Measurements from ENCODE around the gene SLC6A2. TPM values are rescaled to one million over a fixed set of nuclear protein-coding genes. Genes with fewer than 3 reads are reported as not detected.

SLC6A2 gene
- total and polyA plus RNA-seq, 2 of the 13 experiments (the other 11 are each of a cell fraction or from before 2014, with no cell fraction given), result 0.62 to 0.66 TPM

DNA sequence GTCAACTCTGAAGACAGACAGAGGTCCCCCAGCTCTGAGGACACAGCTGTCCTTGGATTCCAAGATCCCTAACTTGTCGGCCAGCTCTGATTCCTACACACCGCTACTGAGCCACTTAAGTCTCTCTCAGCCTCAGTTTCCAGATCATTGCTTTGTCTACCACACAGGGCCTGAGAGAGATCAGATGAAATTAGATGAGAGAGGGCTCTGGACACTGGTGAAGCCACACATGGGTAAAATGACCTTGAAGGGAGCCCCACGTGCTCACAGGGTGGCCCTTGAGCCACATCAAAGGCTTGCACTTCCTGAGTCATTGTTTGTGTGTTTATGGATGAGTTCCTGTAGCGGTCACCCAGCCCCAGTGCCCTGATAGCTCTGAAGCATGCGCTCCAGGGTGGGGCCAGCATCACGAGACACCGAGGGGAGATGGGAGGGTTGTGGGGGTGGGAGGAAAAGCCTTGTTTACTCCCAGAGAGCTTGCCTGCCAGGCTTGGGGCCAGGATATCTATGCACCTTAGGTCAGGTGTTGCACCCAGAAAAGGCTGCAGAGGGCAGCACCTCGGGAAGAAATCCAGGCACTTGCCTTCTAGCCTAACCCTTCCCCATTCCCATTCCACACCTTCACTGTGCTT is 32.7 kb upstream of the SLC6A2 start (continued):
- no peak for TF ChIP-seq ZNF850 (CRISPR knock-in tag; conservative IDR thresholded peaks at IDR 0.05)
- TF ChIP-seq NR2C2 (CRISPR knock-in tag; IDR thresholded peaks at IDR 0.05; ENCODE audit: borderline replicate concordance), result peak; percentile 90
- peak; percentile 87; the same call in 1 of the 2 replicates for TF ChIP-seq RFXAP (CRISPR knock-in tag; IDR thresholded peaks at IDR 0.05; ENCODE audit: borderline replicate concordance)
- no peak for TF ChIP-seq CENPT (CRISPR knock-in tag; IDR thresholded peaks at IDR 0.05; ENCODE audit: low read depth)
- no peak for TF ChIP-seq CHCHD3 (CRISPR knock-in tag; IDR thresholded peaks at IDR 0.05)
- TF ChIP-seq ZNF10 (CRISPR knock-in tag; IDR thresholded peaks at IDR 0.05; ENCODE audit: borderline replicate concordance, low read depth), result no peak
- TF ChIP-seq ZNF746 (CRISPR knock-in tag; IDR thresholded peaks at IDR 0.05), result peak; percentile 96
- TF ChIP-seq SSRP1 (CRISPR knock-in tag; IDR thresholded peaks at IDR 0.05), result 0 out of 2 replicates have a peak, but pooled peaks have one; percentile 38
- TF ChIP-seq ZNF451 (CRISPR knock-in tag; IDR thresholded peaks at IDR 0.05), result peak; percentile 55; the same call in 1 of the 2 replicates
- peak; percentile 93 for TF ChIP-seq ZNF704 (CRISPR knock-in tag; IDR thresholded peaks at IDR 0.05; ENCODE audit: borderline replicate concordance)
- peak; percentile 99 for TF ChIP-seq TCF7 (IDR thresholded peaks at IDR 0.05; ENCODE audit: low read depth)
- peak; percentile 79 for TF ChIP-seq GABPB1 (CRISPR knock-in tag; IDR thresholded peaks at IDR 0.05)
- TF ChIP-seq, protein P1, sequence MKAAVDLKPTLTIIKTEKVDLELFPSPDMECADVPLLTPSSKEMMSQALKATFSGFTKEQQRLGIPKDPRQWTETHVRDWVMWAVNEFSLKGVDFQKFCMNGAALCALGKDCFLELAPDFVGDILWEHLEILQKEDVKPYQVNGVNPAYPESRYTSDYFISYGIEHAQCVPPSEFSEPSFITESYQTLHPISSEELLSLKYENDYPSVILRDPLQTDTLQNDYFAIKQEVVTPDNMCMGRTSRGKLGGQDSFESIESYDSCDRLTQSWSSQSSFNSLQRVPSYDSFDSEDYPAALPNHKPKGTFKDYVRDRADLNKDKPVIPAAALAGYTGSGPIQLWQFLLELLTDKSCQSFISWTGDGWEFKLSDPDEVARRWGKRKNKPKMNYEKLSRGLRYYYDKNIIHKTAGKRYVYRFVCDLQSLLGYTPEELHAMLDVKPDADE (CRISPR knock-in tag; IDR thresholded peaks at IDR 0.05), result 0 out of 2 replicates have a peak, but pooled peaks have one; percentile 65
- no peak for TF ChIP-seq HNRNPLL (IDR thresholded peaks at IDR 0.05; ENCODE audit: low read depth, low read length, poor library complexity, severe bottlenecking)
- no peak for TF ChIP-seq ZNF549 (CRISPR knock-in tag; IDR thresholded peaks at IDR 0.05)
- no peak for TF ChIP-seq ZFP36 (IDR thresholded peaks at IDR 0.05; ENCODE audit: borderline replicate concordance, low read depth, low read length, partially characterized antibody)
- TF ChIP-seq ZNF644 (CRISPR knock-in tag; IDR thresholded peaks at IDR 0.05; ENCODE audit: low read depth), result peak; percentile 91
- peak; percentile 84 for TF ChIP-seq ELF1 (CRISPR knock-in tag; IDR thresholded peaks at IDR 0.05)
- TF ChIP-seq PHF5A (CRISPR knock-in tag; IDR thresholded peaks at IDR 0.05; ENCODE audit: low read depth, unreplicated experiment), result peak; percentile 93
- no peak for TF ChIP-seq KLF15 (CRISPR knock-in tag; IDR thresholded peaks at IDR 0.05; ENCODE audit: borderline replicate concordance)
- TF ChIP-seq NRL (CRISPR knock-in tag; IDR thresholded peaks at IDR 0.05; ENCODE audit: borderline replicate concordance), result peak; percentile 72
- TF ChIP-seq ZBTB42 (CRISPR knock-in tag; IDR thresholded peaks at IDR 0.05), result no peak
- no peak for TF ChIP-seq ZBTB1 (CRISPR knock-in tag; IDR thresholded peaks at IDR 0.05; ENCODE audit: borderline replicate concordance)
- TF ChIP-seq HCFC1 (IDR thresholded peaks at IDR 0.05; ENCODE audit: low read depth, low read length), result no peak
- TF ChIP-seq ERF (CRISPR knock-in tag; IDR thresholded peaks at IDR 0.05), result peak; percentile 97
- peak; percentile 50; the same call in 1 of the 2 replicates for TF ChIP-seq HNF4G (IDR thresholded peaks at IDR 0.05; ENCODE audit: borderline replicate concordance, low read depth, low read length)
- TF ChIP-seq HNF4G (CRISPR knock-in tag; IDR thresholded peaks at IDR 0.05; ENCODE audit: borderline replicate concordance, low read depth), result peak; percentile 84; the same call in 1 of the 2 replicates
- TF ChIP-seq XRCC5 (optimal IDR thresholded peaks at IDR 0.05; ENCODE audit: low read length), result peak; percentile 73
- TF ChIP-seq TP53 (CRISPR knock-in tag; conservative IDR thresholded peaks at IDR 0.05), result no peak
- TF ChIP-seq MTF1 (CRISPR knock-in tag; IDR thresholded peaks at IDR 0.05), result peak; percentile 44; the same call in 1 of the 2 replicates
- peak; percentile 91 for TF ChIP-seq ZNF343 (CRISPR knock-in tag; IDR thresholded peaks at IDR 0.05)
